MCF 10A (cell line): ENCODE measurements around the gene HSD17B12. TPM values are rescaled to one million over a fixed set of nuclear protein-coding genes. Genes with fewer than 3 reads are reported as not detected.

Source experiments
- BruUV-seq: library from RNA; stranded (reverse); fragments of 400-500 nt; replicated peaks from 2 replicates; lab custom pipeline; 2021; lab: Mats Ljungman, UMichigan
- CTCF ChIA-PET: fragments of 300-600 bp; sonication (Branson Sonifier 250); formaldehyde crosslinking; extraction: SDS; loops from one replicate; lab custom pipeline; 2021; ENCODE audit warnings: antibody characterized with exemption, inconsistent platforms; lab: Yijun Ruan, JAX
- POLR2A ChIA-PET: fragments of 300-600, 350-650 bp; sonication (Branson Sonifier 250); formaldehyde crosslinking; extraction: SDS; loops from one replicate; lab custom pipeline; 2020; ENCODE audit warnings: antibody characterized with exemption, inconsistent platforms; lab: Yijun Ruan, JAX
- DNase-seq: peaks from one replicate; pipeline ENCODE4 v3.0.0-alpha.2; 2018; ENCODE audit not compliant: unreplicated experiment
- H3K27ac Mint-ChIP-seq: one replicate; pipeline ENCODE4 v1.8.0; 2022; ENCODE audit warnings: mild to moderate bottlenecking, low read depth, mixed read lengths; ENCODE audit not compliant: unreplicated experiment
- H3K27me3 Mint-ChIP-seq: one replicate; pipeline ENCODE4 v1.8.0; 2022; ENCODE audit warnings: mixed read lengths; ENCODE audit not compliant: insufficient read depth, unreplicated experiment
- H3K36me3 Mint-ChIP-seq: one replicate; pipeline ENCODE4 v1.8.0; 2022; ENCODE audit warnings: mild to moderate bottlenecking, moderate library complexity, mixed read lengths; ENCODE audit not compliant: insufficient read depth, unreplicated experiment
- H3K4me1 Mint-ChIP-seq: one replicate; pipeline ENCODE4 v1.8.0; 2022; ENCODE audit warnings: mixed read lengths; ENCODE audit not compliant: insufficient read depth, unreplicated experiment
- H3K4me3 Mint-ChIP-seq: one replicate; pipeline ENCODE4 v1.8.0; 2022; ENCODE audit warnings: mild to moderate bottlenecking, moderate library complexity, mixed read lengths; ENCODE audit not compliant: unreplicated experiment
- H3K9me3 Mint-ChIP-seq: one replicate; pipeline ENCODE4 v1.8.0; 2022; ENCODE audit warnings: mixed read lengths; ENCODE audit not compliant: unreplicated experiment
- intact Hi-C: fragments of 100-400 bp; cut with micrococcal nuclease; formaldehyde crosslinking; loops from 2 replicates; pipeline ENCODE4 v1.14.1; 2022
- total RNA-seq: library from RNA; stranded (reverse); gene quantifications from 2 replicates; pipeline ENCODE4 v1.2.3, GENCODE V29; 2022
- TF ChIP-seq, protein P1 (sequence below): fragments of 200-600 bp; IDR thresholded peaks from one replicate; pipeline ENCODE4 v1.8.0; 2022; ENCODE audit warnings: antibody characterized with exemption, mild to moderate bottlenecking; ENCODE audit not compliant: unreplicated experiment

The HSD17B12 gene
- total RNA-seq, 1 experiment from 2014 or later = 117 TPM

DNA sequence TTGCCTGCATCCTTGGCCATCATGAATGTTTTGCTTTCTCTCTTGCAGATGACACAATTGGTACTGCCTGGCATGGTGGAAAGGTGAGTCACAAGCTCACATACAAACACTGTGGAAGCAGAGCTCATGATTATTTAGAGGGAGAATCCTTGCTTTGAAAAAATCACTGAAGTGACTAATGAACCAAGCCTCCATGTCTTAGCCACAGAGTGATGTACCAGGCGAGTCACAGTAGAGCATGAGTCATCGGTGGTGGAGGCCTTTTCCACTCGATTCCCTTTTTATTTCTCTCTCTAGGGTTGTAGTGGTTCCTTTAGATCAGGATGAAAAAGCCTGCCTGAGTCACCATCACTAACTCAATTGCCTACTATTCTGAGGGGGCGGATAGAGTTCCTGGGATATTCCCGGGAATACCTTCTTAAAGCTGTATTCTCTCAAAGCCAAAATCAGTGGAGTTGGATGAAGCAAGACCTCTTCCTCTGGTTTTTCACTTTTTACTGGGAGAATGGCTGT is 150.4 kb downstream of the HSD17B12 start:
- Mint-ChIP-seq H3K27ac (peak overlapping the region; percentile 97), H3K9me3 (no peaks in the 10 kb centered on the region), H3K4me3 (peak overlapping the region; percentile 78), H3K27me3 (no peaks in the 10 kb centered on the region), H3K36me3 (peaks cover 20% of the 10 kb centered on the region), H3K4me1 (peaks cover 13% of the 10 kb centered on the region)
- TF ChIP-seq, protein P1, sequence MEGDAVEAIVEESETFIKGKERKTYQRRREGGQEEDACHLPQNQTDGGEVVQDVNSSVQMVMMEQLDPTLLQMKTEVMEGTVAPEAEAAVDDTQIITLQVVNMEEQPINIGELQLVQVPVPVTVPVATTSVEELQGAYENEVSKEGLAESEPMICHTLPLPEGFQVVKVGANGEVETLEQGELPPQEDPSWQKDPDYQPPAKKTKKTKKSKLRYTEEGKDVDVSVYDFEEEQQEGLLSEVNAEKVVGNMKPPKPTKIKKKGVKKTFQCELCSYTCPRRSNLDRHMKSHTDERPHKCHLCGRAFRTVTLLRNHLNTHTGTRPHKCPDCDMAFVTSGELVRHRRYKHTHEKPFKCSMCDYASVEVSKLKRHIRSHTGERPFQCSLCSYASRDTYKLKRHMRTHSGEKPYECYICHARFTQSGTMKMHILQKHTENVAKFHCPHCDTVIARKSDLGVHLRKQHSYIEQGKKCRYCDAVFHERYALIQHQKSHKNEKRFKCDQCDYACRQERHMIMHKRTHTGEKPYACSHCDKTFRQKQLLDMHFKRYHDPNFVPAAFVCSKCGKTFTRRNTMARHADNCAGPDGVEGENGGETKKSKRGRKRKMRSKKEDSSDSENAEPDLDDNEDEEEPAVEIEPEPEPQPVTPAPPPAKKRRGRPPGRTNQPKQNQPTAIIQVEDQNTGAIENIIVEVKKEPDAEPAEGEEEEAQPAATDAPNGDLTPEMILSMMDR = no peak
- ChIA-PET POLR2A (interaction anchor here (0.6 to 2.2 kb wide), 14 partner anchors 9 to 471 kb away, joined by 3 to 9 read pairs (median 4); partner anchors contain the start of gene HSD17B12), CTCF (interaction anchor here (0.6 to 6.1 kb wide), 5 partner anchors 20 to 254 kb away, joined by 3 to 46 read pairs (median 4); no protein-coding TSS in a partner anchor)
- intact Hi-C loops = loop anchor here (2.0 to 5.0 kb wide), 2 partner anchors 50 to 149 kb away; partner anchors contain the start of genes ALKBH3 and HSD17B12
- BruUV-seq = no TSS peak
- peak; percentile 97 for DNase-seq

DNA sequence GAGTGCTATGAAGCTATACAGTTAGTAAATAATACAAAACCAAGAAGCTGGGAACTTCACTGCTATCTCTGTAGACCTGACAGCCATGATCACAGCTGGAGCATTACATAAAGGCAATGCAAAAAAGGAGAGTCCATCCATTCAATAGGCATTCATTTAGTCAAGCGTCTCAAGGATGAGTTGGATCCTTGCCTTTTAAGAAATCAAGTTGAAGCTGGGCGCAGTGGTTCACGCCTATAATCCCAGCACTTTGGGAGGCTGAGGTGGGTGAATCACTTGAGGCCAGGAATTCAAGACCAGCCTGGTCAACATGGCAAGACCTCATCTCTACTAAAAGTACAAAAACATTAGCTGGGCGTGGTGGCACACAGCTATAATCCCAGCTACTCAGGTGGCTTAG is 152.0 kb downstream of the HSD17B12 start:
- DNase-seq = no peak
- Mint-ChIP-seq H3K4me3 (no peak overlapping the region), H3K27ac (no peak overlapping the region), H3K9me3 (no peaks in the 10 kb centered on the region), H3K36me3 (peaks cover 20% of the 10 kb centered on the region), H3K27me3 (peaks cover 8% of the 10 kb centered on the region), H3K4me1 (peaks cover 13% of the 10 kb centered on the region)
- TF ChIP-seq, protein P1 = no peak
- CTCF ChIA-PET = interaction anchor here (0.7 to 6.1 kb wide), 3 partner anchors 10 to 327 kb away, joined by 3 to 46 read pairs (median 4); no protein-coding TSS in a partner anchor
- BruUV-seq = no TSS peak
- intact Hi-C loops = loop anchor here (5.0 kb wide), 1 partner anchor 150 kb away; the partner anchor contains the start of gene HSD17B12
- POLR2A ChIA-PET = no interaction called here

GRCh38 chr11:43833657-43834073 is 153.1 kb downstream of the HSD17B12 start:
- Mint-ChIP-seq H3K36me3 (peaks cover 18% of the 10 kb centered on the region), H3K27ac (peak overlapping the region; percentile 10), H3K4me1 (peaks cover 13% of the 10 kb centered on the region), H3K27me3 (peaks cover 10% of the 10 kb centered on the region), H3K9me3 (no peaks in the 10 kb centered on the region), H3K4me3 (no peak overlapping the region)
- ChIA-PET POLR2A (interaction anchor here (0.6 to 0.7 kb wide), 3 partner anchors 14 to 370 kb away, joined by 3 read pairs; no protein-coding TSS in a partner anchor), CTCF (interaction anchor here (0.7 to 6.1 kb wide), 4 partner anchors 9 to 270 kb away, joined by 3 to 46 read pairs (median 4); no protein-coding TSS in a partner anchor)
- BruUV-seq = no TSS peak
- DNase-seq = peak; percentile 53
- intact Hi-C loops = loop anchor here (5.0 kb wide), 1 partner anchor 151 kb away; the partner anchor contains the start of gene HSD17B12
- TF ChIP-seq, protein P1 = no peak

DNA sequence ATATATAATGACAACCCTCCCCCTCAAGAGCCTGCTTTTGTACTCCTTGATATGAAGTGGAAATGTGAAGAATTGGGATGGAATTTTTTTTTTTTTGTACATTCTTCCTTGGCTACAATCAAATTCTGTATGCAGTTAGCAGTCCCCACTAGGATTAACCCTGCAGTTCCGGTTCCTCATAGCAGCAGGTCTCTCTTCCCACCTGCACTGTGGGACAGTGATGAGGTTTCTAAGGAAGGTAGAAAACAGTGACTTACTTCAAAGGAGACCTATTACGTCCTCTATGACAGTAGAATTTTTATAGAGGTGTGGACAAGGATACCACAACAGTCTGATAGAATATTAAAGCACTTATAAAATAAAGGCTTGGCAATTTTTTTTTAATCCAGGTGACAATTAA is 153.7 kb downstream of the HSD17B12 start:
- Mint-ChIP-seq H3K4me3 (no peak overlapping the region), H3K27me3 (peaks cover 10% of the 10 kb centered on the region), H3K9me3 (no peaks in the 10 kb centered on the region), H3K27ac (no peak overlapping the region), H3K4me1 (peaks cover 13% of the 10 kb centered on the region), H3K36me3 (peaks cover 20% of the 10 kb centered on the region)
- BruUV-seq = no TSS peak
- TF ChIP-seq, protein P1 = no peak
- DNase-seq = no peak
- ChIA-PET CTCF (interaction anchor here (0.7 to 6.1 kb wide), 4 partner anchors 10 to 271 kb away, joined by 3 to 46 read pairs (median 4); no protein-coding TSS in a partner anchor), POLR2A (interaction anchor here (0.6 to 0.7 kb wide), 2 partner anchors 15 to 371 kb away, joined by 3 read pairs; no protein-coding TSS in a partner anchor)
- intact Hi-C loops = loop anchor here (5.0 kb wide), 1 partner anchor 152 kb away; the partner anchor contains the start of gene HSD17B12
